BJ (cell line): ENCODE data around the gene HBA1. TPM values are rescaled to one million over a fixed set of nuclear protein-coding genes. Genes with fewer than 3 reads are reported as not detected.

ENCODE experiments used
- CTCF ChIA-PET: fragments of 350-600 bp; formaldehyde crosslinking; extraction: SDS; loops from one replicate; lab custom pipeline; 2021; ENCODE audit warnings: antibody characterized with exemption, inconsistent platforms; lab: Yijun Ruan, JAX
- POLR2A ChIA-PET: fragments of 300-600 bp; sonication (Branson Sonifier 250); formaldehyde crosslinking; extraction: SDS; loops from one replicate; lab custom pipeline; 2021; ENCODE audit warnings: antibody characterized with exemption; lab: Charles Lee
- DNase-seq: peaks from one replicate; pipeline ENCODE4 v3.0.0-alpha.2; 2011; ENCODE audit warnings: low read depth
- H3K27me3 ChIP-seq: 2 replicates; pipeline ENCODE4 v1.6.0; 2011; ENCODE audit warnings: low read length; ENCODE audit not compliant: control insufficient read depth, insufficient read depth
- H3K36me3 ChIP-seq: 2 replicates; pipeline ENCODE4 v1.5.1; 2011; ENCODE audit warnings: low read length; ENCODE audit not compliant: control insufficient read depth, insufficient read depth
- H3K4me3 ChIP-seq: 2 replicates; pipeline ENCODE4 v1.5.1; 2011; ENCODE audit warnings: low read depth, mild to moderate bottlenecking, control low read depth, low read length
- polyA plus RNA-seq: library from polyadenylated mRNA; depleted of rRNA; stranded (reverse); fragments of >200 nt; gene quantifications from 2 replicates; pipeline ENCODE4 v1.2.3, GENCODE V29; 2011
- TF ChIP-seq, protein P1 (sequence below): IDR thresholded peaks from 2 replicates; pipeline ENCODE4 v1.5.1; 2011; ENCODE audit warnings: low read depth, mild to moderate bottlenecking, control low read depth, inconsistent platforms, low read length, moderate library complexity; ENCODE audit not compliant: insufficient read depth

Gene HBA1
- polyA plus RNA-seq, 1 experiment, result not detected

DNA sequence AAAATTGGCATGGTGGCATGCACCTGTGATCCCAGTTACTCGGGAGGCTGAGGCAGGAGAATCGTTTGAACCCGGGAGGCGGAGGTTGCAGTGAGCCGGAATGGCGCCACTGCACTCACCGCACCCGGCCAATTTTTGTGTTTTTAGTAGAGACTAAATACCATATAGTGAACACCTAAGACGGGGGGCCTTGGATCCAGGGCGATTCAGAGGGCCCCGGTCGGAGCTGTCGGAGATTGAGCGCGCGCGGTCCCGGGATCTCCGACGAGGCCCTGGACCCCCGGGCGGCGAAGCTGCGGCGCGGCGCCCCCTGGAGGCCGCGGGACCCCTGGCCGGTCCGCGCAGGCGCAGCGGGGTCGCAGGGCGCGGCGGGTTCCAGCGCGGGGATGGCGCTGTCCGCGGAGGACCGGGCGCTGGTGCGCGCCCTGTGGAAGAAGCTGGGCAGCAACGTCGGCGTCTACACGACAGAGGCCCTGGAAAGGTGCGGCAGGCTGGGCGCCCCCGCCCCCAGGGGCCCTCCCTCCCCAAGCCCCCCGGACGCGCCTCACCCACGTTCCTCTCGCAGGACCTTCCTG, 3.7 kb downstream of the HBA1 start, which contains the start of gene HBQ1:
Gene HBQ1 (plus strand): TSS at position 359 of the 575 bp plus-strand sequence. CDS start 28 bp downstream, at position 387.
- CTCF ChIA-PET, result interaction anchor here (0.6 to 2.3 kb wide), 19 partner anchors 9 to 183 kb away, joined by 3 to 18 read pairs (median 4); no protein-coding TSS in a partner anchor
- DNase-seq, result no peak
- TF ChIP-seq, protein P1, sequence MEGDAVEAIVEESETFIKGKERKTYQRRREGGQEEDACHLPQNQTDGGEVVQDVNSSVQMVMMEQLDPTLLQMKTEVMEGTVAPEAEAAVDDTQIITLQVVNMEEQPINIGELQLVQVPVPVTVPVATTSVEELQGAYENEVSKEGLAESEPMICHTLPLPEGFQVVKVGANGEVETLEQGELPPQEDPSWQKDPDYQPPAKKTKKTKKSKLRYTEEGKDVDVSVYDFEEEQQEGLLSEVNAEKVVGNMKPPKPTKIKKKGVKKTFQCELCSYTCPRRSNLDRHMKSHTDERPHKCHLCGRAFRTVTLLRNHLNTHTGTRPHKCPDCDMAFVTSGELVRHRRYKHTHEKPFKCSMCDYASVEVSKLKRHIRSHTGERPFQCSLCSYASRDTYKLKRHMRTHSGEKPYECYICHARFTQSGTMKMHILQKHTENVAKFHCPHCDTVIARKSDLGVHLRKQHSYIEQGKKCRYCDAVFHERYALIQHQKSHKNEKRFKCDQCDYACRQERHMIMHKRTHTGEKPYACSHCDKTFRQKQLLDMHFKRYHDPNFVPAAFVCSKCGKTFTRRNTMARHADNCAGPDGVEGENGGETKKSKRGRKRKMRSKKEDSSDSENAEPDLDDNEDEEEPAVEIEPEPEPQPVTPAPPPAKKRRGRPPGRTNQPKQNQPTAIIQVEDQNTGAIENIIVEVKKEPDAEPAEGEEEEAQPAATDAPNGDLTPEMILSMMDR, result 0 out of 2 replicates have a peak, but pooled peaks have one; percentile 1
- no peaks in the 10 kb centered on the region; the same call in 1 of the 2 replicates for H3K36me3 ChIP-seq
- H3K27me3 ChIP-seq, result peaks cover 15% of the 10 kb centered on the region
- H3K4me3 ChIP-seq, result peak within 1 kb of the TSS; percentile 29
- POLR2A ChIA-PET, result interaction anchor here (0.5 kb wide), 1 partner anchor 65 kb away, joined by 11 read pairs; no protein-coding TSS in a partner anchor

- POLR2A ChIA-PET, result interaction anchor here (0.5 kb wide), 1 partner anchor 65 kb away, joined by 11 read pairs; no protein-coding TSS in a partner anchor
- TF ChIP-seq, protein P1, result peak; percentile 34
- CTCF ChIA-PET, result interaction anchor here (0.6 to 2.3 kb wide), 34 partner anchors 9 to 182 kb away, joined by 3 to 18 read pairs (median 4); partner anchors contain the start of gene LUC7L
- peak overlapping the region; percentile 29 for H3K4me3 ChIP-seq
- peaks cover 10% of the 10 kb centered on the region for H3K27me3 ChIP-seq
- H3K36me3 ChIP-seq, result no peaks in the 10 kb centered on the region; the same call in 1 of the 2 replicates
- no peak for DNase-seq
These were observed 4.4 kb downstream of the HBA1 start for GRCh38 chr16:180681-181564.

GRCh38 chr16:181565-182021, 5.1 kb downstream of the HBA1 start:
- H3K4me3 ChIP-seq, result no peak overlapping the region
- TF ChIP-seq, protein P1, result peak; percentile 89
- peaks cover 10% of the 10 kb centered on the region for H3K27me3 ChIP-seq
- POLR2A ChIA-PET, result no interaction called here
- DNase-seq, result no peak
- CTCF ChIA-PET, result interaction anchor here (0.6 to 2.3 kb wide), 20 partner anchors 10 to 181 kb away, joined by 3 to 16 read pairs (median 4); partner anchors contain the start of gene LUC7L
- no peaks in the 10 kb centered on the region; the same call in 1 of the 2 replicates for H3K36me3 ChIP-seq

DNA sequence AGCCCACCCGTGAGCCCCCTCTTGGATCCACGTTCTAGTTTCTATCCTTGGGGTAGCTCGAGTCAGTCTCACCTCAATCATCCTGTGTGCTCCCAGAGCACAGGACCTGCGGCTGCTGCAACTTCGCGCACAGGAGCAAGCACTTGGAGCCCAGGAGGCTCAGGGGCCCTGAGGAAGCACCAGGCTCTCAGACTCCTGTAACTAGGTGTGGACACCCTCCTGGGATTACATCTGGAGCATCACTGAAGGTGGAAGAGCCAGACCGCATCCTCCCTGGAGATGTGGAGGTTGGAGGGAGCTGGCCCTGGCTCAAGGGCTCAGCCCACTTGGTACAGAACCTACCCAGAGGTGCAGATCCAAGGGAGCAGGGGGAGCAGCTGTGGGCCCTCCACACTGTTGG, 6.5 kb downstream of the HBA1 start:
- DNase-seq, result no peak

More for the DNA sequence above, 6.5 kb downstream of the HBA1 start:
- peaks cover 5% of the 10 kb centered on the region for H3K27me3 ChIP-seq
- TF ChIP-seq, protein P1, result no peak
- ChIA-PET POLR2A (interaction anchor here (0.6 kb wide), 1 partner anchor 78 kb away, joined by 4 read pairs; no protein-coding TSS in a partner anchor), CTCF (interaction anchor here (0.8 to 2.0 kb wide), 2 partner anchors 118 to 179 kb away, joined by 3 to 9 read pairs; no protein-coding TSS in a partner anchor)
- no peak overlapping the region for H3K4me3 ChIP-seq
- peaks cover 5% of the 10 kb centered on the region for H3K36me3 ChIP-seq
